SK-N-SH (cell line): ENCODE results near the gene IFT27.

Experiments
- ELF1 ChIP-seq: IDR thresholded peaks from 2 replicates; pipeline ENCODE4 v1.4.0; 2012
- EP300 ChIP-seq, 2 experiments: IDR thresholded peaks; 2 replicates each; pipeline versions ENCODE4 v1.4.0 to v1.6.1; 2012; ENCODE audit warnings: borderline replicate concordance in 1 of 2, low read depth in 1 of 2, low read length in 1 of 2
- POLR2AphosphoS5 ChIP-seq: IDR thresholded peaks from 2 replicates; pipeline ENCODE4 v1.6.1; 2012; ENCODE audit warnings: low read depth, low read length
- SMC3 ChIP-seq: IDR thresholded peaks from 2 replicates; pipeline ENCODE4 v1.6.1; 2012; ENCODE audit warnings: low read depth, low read length, improper control_type of control experiment
- TF ChIP-seq, protein P1 (sequence below): fragments of 200-600 bp; sonication (generic); IDR thresholded peaks from 2 replicates; pipeline ENCODE4 v1.6.1; 2017; ENCODE audit warnings: antibody characterized with exemption, mild to moderate bottlenecking, moderate library complexity
- TF ChIP-seq, protein P2 (sequence below): fragments of 150-350 bp; IDR thresholded peaks from 2 replicates; pipeline ENCODE4 v1.6.1; 2017; ENCODE audit warnings: antibody characterized with exemption, low read length, low read depth, borderline replicate concordance
- TF ChIP-seq, protein P3 (sequence below): IDR thresholded peaks from 2 replicates; pipeline ENCODE4 v1.6.1; 2012; ENCODE audit warnings: mild to moderate bottlenecking, low read depth, low read length, moderate library complexity

DNA sequence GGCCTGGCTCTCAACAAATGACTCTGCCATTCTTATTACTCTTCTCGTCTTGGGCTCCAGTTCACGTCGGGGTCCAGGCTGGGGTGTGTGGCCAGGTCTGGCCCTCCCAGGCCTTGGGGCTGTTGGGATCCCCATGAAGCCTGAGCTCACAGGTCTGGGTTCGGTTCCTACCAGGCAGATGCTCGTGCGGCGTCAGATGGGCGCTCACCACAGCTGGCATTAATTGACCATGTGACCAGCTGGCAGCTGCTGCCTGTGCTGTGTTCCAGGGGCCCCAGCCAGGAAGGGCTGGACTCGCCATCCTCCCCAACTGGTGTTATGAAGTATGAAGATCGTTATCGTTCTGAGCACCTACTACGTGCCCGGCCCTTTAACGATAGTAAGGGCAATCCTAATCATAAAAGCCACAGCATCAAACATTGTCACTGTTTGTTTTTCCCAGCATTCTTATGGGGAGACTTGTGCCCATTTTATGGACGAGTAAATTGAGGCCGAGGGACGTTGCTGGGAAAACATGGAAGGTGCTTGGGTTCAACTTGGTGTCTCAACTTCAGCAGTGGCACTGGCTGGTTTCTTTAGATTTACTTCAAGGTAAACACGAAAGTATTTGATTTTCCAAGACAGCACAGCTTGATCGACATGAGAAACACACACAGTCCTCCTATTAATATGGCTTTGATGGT, 45.6 kb downstream of the IFT27 start:
- TF ChIP-seq ELF1 (no peak), SMC3 (no peak), POLR2AphosphoS5 (no peak), EP300 (IDR thresholded peaks at IDR 0.05; ENCODE audit: borderline replicate concordance in 1 of 2, low read depth in 1 of 2, low read length in 1 of 2) (no peak)
- TF ChIP-seq, protein P1, sequence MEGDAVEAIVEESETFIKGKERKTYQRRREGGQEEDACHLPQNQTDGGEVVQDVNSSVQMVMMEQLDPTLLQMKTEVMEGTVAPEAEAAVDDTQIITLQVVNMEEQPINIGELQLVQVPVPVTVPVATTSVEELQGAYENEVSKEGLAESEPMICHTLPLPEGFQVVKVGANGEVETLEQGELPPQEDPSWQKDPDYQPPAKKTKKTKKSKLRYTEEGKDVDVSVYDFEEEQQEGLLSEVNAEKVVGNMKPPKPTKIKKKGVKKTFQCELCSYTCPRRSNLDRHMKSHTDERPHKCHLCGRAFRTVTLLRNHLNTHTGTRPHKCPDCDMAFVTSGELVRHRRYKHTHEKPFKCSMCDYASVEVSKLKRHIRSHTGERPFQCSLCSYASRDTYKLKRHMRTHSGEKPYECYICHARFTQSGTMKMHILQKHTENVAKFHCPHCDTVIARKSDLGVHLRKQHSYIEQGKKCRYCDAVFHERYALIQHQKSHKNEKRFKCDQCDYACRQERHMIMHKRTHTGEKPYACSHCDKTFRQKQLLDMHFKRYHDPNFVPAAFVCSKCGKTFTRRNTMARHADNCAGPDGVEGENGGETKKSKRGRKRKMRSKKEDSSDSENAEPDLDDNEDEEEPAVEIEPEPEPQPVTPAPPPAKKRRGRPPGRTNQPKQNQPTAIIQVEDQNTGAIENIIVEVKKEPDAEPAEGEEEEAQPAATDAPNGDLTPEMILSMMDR: no peak
- TF ChIP-seq, protein P2, sequence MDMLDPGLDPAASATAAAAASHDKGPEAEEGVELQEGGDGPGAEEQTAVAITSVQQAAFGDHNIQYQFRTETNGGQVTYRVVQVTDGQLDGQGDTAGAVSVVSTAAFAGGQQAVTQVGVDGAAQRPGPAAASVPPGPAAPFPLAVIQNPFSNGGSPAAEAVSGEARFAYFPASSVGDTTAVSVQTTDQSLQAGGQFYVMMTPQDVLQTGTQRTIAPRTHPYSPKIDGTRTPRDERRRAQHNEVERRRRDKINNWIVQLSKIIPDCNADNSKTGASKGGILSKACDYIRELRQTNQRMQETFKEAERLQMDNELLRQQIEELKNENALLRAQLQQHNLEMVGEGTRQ: no peak
- TF ChIP-seq, protein P3, sequence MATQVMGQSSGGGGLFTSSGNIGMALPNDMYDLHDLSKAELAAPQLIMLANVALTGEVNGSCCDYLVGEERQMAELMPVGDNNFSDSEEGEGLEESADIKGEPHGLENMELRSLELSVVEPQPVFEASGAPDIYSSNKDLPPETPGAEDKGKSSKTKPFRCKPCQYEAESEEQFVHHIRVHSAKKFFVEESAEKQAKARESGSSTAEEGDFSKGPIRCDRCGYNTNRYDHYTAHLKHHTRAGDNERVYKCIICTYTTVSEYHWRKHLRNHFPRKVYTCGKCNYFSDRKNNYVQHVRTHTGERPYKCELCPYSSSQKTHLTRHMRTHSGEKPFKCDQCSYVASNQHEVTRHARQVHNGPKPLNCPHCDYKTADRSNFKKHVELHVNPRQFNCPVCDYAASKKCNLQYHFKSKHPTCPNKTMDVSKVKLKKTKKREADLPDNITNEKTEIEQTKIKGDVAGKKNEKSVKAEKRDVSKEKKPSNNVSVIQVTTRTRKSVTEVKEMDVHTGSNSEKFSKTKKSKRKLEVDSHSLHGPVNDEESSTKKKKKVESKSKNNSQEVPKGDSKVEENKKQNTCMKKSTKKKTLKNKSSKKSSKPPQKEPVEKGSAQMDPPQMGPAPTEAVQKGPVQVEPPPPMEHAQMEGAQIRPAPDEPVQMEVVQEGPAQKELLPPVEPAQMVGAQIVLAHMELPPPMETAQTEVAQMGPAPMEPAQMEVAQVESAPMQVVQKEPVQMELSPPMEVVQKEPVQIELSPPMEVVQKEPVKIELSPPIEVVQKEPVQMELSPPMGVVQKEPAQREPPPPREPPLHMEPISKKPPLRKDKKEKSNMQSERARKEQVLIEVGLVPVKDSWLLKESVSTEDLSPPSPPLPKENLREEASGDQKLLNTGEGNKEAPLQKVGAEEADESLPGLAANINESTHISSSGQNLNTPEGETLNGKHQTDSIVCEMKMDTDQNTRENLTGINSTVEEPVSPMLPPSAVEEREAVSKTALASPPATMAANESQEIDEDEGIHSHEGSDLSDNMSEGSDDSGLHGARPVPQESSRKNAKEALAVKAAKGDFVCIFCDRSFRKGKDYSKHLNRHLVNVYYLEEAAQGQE: no peak
